CD1c-positive myeloid dendritic cell (primary cell): ENCODE measurements around the gene SFXN5.
A peak's percentile ranks its signal among the peaks of the same experiment; 100 is the strongest.

Experiments
- DNase-seq: peaks from one replicate; pipeline ENCODE4 v3.0.0-alpha.2; 2016; ENCODE audit errors: extremely low spot score

SFXN5 gene

DNA sequence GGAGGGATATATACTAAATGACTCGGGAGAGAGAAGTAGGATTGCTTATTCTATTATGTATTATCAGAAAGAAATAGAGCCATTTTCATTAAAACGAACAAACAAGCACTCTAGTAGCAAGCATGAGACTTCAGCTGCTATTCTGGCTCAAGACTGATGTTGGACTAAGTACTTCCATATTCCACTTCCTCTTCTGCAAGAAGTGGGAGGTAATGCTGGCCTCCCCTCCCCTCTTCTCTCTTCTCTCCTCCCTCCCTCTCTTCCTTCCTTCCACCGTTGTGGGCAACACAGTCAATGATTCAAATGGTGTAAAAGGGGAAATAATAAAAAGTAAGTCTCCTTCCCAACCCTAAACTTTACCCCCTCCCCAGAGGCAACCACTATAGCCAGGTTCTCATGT lies 91.6 kb downstream of the SFXN5 start:
- peak; percentile 64 for DNase-seq

DNA sequence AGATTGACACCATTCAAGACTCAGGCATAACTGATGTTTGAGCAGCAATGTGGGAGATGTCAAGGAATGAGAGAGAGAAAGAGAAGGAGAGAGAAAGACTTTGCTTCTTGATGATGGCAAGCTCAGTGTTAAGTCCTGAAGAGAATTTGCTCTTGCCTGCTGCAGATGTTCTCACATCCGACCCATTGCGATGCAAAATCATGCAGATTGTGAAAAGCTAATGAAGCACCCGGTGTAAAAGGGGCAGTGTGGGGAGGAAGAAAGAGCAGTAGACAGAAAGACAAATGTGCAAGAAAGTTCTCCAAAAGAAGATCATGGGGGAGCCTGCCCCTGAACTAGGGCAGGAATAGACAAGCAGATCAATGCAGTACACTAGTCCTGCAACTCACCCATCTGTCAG lies 96.5 kb downstream of the SFXN5 start:
- no peak for DNase-seq

DNA sequence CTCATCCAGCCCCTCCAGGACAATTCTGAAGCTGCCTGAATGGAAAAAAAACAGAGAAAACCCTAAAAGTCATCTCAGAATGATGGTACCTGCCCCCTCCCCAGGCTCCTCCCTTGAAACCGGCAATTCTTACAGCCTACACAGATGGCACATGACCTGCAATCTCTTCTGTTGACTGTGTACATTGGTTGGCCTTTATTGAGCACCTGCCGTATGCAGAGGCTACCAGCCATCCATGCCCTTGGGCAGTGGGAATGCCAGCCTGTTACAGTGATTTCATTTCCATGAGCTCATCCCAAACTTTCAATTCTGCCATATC lies 97.1 kb downstream of the SFXN5 start:
- DNase-seq = no peak

DNA sequence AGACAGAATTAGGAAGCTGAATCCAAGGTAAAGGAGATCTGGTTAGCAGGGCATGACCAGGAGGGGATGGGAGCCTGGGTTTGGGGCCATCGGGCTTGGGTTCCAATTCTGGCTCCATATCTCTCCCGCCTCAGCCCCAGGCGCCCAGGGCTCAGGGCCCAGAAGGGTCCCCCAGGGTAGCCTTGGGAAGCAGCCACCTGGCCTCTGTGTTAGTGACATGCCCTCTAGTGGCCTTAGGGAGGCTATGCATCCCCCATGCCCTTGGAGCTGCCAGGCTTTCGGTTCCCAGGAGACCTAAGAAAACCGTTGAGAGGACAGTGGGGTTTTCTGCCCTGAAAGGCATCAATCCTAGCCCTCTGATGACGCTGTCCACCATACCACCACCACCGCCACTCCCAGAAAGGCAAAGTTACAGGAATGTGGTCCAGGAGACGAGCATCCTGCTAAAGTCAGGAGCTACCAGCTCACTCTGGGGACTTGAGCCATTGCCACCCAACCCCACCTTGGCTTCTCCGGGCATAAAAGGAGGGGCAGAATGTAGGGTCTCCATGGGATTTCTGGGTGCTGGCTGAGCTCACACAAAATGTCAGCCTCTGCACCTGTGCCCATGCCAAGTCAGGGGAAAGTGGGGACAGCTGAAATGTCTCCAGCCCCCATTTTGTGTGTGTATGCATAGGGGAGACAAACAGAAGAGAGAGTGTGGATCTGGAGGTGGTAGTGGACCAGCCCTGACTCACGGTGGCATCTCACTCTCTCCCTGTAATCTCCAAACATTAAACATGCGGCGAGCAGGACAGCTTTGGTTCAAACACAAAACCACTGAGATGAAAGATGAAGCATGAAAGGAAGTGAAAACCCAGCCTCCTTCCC lies 97.7 kb downstream of the SFXN5 start:
- DNase-seq = peak; percentile 57

DNA sequence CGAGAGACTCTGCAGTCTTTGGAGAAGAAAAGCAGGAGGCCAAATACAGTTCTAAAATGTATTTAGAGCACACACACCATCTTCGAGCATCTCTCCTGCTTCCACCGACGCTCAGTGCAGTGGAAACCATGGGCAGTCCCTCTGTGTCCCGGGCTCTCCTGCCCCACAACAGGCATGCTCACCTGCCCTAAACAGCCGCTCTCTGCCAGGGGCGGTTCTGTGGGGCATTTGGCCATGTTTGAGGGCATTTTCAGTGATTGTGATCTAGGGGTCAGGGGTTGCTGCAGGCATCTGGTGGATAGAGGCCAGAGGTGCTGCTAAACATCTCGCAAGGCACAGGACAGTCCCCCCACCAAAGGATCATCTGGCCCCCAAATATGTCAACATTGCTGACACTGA lies 98.4 kb downstream of the SFXN5 start:
- DNase-seq = no peak

DNA sequence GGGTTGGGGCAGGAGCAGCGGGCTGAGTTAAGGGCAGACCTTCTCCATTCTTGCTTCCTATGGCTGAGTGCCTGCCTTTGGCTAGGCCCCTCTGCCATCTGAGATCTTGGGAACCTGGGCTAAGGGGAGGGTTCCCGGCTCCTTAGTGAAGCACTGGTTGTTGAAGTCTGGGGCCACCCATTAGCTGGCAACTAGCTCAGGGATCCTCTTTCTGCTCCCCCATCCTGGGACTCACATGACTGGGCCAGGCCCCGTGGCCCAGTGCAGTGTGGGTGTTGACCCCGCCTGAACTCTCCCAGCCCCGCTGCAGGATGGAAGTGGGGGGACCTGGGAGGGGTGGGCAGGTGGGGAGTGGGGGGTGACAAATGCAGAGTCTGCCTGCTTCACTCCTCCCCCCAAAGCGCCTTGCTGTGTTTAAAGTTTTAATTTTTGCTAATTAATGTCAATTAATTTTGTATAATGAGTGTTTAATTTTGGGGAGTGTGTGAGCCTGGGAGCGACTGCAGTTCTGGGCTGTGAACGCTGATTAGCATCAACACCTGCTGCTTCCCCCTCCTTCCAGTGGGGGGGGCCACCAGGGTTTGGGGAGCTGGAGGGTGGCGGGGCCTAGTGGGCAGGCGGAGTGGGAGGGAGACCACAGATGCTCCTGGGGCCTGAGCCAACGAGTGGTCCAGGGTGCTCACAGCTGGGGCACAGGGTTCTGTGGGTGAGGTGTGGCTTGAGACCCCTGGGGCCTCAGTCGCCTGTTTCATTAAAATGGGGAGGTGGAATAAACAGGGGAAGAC lies 99.0 kb downstream of the SFXN5 start:
- DNase-seq = peak; percentile 3

DNA sequence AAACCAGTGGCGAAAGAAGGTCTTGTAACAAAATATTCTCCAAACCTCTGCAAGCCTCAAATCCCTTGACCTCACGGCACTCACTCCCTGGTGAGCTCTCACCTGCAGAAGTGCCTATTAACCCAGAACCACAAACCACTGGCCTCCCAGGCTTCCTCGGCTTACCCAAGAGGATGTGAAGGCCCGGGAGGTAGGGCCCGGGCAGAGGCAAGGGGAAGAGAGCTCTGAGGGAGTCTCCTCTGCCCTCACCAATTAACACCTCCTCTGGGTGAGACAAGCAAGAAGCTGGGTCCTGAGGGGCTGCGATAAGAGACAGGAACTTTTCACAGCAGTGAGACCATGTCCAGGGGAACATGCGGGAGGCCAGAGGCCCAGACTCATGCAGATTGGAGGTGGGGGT lies 100.5 kb downstream of the SFXN5 start:
- no peak for DNase-seq

DNA sequence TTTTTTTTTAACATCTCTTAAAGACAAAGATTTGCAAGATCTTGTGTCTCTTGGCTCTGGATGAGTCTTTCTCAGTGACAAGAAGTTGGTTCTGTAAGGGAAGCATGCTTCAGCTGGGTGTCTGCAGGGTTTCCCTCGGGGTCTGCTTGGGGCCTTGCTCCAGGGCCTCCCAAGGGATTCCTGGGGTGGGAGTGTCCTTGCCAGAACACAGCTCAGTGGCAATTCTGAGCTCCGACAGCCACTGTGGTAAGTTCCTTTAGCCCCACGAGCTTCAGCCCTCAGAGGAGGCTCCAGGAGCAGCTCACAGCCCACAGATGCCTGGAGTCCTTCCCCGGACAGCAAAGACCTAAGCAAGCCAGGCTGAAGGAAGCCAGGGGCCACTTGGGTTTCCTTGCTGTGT lies 101.8 kb downstream of the SFXN5 start:
- DNase-seq = no peak

DNA sequence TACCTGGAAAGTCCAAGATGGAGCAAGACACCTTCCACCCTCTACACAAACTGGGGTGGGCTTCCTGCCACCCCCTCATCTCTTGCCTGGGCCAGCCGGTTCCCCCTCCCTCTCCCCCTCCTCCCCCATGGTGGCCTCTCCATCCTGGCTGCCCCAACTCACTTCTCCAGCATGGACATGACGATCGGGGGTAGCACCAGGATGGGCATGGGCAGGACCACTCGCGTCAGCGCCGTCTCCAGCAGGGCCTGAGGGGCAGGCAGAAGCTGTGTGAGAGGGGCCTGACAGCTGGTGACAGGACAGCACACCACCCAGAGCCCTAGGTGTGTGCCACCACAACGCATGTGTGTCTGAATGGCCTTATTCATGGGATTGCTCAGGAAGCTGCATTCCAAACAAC lies 103.2 kb downstream of the SFXN5 start:
- no peak for DNase-seq

DNA sequence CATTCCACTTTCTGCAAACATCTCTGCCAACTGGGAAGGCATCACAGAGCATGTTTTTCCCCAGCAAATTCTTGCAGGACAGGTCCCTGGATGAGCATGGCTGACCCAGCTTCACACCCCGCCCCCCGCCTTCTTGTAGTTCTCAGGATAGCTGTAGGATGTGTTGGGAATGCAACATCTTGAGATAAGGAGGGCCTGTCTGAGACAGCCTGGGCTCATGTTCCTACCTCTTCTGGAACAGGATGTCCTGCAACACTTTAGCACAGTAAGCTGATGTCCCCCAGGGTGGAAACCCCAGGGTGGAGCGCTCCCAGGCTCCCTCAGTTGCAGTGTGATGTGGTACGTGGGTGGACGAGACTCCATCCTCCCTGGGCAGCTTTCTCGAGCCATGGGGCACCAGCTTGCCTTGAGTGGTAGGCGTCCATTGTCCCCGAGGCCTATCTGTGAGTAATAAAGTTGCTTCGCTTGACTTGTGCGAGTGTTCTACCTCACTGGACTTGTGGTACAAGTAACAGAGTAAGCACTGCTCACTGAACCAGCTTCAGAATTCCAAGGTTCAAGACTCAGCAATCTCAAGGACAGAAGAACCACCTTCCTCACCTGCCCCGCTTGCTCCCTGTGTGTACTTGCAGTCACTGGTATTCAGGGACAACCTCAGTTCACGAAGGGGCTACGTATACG lies 105.6 kb downstream of the SFXN5 start:
- DNase-seq = no peak

DNA sequence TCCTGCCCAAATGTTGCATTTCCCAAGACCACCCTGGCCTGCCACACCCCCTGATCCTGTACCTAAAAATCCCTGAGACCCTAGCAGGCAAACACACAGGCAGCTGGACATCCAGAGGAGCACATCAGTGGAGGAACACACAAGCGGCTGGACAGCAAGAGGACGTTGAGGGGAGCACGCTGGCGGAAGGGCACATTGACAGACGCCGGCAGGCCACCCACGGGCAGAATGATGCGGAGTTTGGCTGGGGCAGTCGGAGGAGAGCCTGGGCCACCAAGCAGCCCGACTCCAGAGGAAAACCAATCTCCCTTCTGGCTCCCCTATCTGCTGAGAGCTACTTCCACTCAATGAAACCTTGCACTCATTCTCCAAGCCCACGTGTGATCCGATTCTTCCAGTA lies 106.5 kb downstream of the SFXN5 start:
- DNase-seq = no peak

DNA sequence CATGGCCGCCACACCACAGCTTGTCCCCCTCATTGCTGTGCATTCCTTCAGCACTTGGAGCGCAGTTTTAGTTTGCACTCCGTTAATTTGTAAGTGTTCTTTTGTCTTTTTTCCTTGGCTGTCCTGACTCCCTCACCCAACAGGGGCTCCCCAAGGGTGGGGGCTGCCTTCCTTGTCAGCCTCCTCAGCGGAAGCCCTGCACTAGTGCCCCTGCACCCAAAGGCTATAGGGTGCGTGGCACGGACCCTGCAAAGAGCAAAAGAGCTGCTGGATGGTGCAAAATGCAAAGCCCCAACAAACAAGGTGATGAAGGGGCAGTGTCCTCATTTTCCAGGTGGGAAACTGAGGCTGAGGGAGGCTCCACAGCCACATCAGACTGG lies 107.4 kb downstream of the SFXN5 start:
- no peak for DNase-seq

DNA sequence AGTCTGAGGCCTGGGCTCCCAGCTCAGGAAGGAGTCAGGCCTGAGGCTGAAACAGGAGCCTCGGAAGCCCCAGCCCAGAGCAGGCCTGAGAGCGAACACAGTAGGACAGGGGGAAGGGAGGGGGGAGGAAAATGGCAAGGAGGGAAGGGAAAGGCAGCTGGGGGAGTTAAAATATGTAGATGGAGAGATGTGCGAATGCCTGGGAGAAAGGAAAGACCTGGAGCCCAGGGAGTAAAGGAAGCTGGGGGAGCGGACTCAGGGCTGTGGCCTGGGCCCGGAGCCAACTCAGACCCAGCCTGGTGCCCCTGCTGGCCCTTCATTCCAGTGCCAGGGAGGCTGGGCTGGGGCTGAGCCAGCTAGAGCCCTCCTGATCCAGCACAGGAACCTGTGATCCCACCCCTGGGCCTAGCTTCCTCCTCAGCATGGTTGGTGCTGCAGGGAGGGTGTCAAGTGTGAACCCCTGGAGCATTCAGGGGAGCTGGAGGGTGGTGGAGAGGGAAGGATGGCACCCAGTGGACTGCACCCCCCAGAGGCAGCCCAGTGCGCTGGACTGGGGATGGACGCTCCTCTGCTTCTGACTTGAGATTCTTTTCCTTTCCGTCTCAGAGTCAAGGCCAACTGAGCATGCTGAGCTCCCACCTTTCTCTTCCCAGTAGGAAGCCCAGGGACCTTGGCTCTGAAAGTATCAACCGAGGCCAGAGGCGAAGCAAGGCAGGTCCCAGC lies 107.9 kb downstream of the SFXN5 start:
- no peak for DNase-seq

DNA sequence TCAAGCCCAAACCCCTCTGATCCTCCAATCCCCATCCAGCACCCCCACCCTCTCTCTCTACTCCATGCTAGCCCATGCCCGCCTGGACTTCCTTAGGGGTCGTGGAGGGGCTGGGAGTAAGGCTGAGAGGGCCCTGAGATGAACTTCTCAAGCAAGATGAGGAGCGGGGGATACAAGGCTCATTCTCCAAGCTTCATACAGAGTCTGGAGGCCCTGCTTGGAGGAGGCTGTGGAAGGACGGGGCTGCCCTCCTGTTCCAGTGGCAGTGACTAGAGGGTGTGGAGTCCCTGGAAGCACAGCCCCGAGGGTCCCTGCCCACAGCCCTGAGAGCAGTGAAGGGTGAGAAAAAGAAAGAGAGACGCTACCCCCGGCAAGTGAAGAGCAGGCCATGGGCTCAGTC lies 108.6 kb downstream of the SFXN5 start:
- no peak for DNase-seq

DNA sequence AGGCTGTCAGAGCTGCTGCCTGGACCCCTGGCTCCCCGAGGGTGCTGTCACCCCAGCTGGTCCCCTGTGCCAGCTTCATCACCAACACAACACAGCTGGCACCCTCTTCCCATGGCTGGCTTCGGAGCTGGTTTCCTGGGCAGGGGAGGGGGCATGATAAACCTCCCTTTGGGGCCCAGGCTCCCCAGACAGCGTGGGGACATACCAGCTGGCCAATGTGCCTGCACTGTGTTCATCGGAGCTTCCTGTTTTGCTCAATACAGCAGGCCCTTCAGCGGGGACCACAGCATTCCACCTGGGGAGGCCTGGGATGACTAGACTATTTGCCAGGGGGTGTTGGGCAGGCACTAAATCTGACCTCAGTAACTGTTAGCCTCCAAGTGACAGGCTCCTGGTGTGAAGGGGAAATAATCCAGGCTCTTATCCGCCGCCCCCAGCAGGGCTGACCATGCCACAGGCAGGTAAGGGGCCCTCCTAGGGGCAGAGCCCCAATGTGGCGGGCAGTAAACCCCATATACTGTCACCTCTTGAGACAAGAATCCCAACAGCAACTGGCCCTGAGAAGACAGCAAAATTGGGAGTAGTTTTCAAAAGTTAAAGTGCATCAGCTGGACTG lies 109.6 kb downstream of the SFXN5 start:
- DNase-seq = no peak

DNA sequence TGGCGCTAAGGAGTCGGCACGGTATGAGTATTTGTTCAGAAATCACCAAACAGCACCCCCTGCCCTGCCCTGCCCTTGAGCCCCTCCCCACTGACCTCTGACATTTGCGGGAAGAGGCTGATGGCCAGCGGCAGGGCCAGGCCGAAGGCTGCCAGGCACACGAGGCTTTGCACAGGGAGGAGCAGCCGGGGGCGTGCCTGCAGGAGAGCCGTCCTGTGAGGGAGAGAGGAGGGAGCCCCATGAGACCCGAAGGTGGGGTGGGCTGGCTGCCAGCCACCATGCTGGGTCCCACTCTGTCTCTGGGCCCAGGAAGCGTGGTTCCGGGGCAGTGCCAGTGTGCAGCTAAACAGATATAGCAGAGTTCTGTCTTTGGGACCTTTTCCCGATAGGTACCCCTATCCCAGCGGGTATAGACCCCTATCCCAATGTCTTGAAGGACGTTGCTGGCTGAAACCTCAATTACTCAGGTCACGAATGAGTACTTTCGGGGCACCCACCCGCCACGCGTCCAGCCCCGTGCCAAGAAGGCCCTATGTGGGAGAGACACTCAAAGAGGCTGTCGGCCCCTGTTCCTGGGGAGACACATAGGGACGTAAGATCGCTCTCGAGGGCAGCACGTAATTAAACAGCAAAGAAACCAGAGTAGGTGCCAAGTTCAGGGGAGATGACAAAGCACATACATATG lies 110.3 kb downstream of the SFXN5 start:
- DNase-seq = no peak

DNA sequence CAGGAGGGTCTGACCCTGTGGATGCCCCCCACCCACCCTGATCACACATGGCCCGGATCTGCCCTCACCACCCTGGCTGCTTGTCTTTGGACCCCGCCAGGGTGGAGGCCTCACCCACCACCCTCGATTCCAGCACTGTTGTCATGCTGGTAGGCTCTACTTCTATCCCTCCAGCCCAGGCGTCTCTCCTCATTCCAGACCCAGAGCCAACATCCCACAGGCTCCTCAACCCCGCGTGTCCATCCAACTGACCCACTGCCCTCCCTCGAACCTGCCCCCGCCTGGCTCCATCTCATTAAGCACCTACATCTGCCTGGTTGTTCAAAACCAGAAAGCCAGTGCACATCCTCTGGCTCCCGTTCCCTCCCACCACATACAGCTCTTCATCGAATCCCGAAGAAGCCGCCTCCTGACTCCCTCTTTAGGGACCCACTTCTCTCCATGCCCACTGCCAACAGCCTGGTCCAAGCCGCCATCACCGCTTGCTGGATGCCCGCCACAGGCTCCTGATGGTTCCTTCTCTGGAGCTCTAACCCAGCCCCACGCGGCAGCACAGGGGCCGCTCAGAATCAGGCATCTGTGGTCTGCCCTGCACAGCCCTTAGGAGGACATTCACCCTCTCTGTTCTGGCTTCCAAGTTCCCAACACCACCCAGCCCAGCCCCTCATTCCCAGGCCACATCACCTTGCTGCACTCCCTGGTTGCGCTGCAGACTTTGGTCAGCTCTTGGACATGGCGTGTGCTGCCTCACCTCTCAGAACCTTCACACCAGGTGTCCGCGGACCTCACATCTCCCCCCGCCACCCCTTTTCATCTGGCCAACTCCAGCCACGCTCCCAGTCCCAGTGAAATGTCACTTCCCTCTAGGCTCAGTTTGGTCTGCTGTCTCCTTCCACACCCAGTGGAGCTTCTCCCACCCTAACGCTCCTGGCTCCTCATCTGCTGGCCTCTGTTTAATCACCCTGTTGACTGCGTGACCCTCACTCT lies 111.2 kb downstream of the SFXN5 start:
- no peak for DNase-seq

DNA sequence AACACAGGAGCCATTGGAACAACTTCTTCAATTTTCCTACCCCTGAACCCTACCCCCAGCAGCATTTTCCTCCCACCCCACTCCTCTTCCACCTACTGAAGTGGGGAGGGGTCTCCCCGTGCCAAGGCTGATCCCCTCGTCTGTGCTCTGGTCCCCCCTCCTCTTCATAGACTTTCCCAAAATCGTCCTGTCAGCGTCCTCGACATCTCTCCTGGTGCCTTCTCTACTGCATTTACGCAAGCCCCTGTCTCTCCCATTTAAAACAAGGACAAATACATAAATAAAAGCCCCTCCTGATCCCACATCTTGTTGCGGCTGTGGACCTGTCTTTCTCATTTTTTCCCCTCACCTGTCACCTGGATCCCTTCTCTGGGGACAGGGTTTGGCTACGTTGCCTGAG lies 112.0 kb downstream of the SFXN5 start:
- DNase-seq = no peak

DNA sequence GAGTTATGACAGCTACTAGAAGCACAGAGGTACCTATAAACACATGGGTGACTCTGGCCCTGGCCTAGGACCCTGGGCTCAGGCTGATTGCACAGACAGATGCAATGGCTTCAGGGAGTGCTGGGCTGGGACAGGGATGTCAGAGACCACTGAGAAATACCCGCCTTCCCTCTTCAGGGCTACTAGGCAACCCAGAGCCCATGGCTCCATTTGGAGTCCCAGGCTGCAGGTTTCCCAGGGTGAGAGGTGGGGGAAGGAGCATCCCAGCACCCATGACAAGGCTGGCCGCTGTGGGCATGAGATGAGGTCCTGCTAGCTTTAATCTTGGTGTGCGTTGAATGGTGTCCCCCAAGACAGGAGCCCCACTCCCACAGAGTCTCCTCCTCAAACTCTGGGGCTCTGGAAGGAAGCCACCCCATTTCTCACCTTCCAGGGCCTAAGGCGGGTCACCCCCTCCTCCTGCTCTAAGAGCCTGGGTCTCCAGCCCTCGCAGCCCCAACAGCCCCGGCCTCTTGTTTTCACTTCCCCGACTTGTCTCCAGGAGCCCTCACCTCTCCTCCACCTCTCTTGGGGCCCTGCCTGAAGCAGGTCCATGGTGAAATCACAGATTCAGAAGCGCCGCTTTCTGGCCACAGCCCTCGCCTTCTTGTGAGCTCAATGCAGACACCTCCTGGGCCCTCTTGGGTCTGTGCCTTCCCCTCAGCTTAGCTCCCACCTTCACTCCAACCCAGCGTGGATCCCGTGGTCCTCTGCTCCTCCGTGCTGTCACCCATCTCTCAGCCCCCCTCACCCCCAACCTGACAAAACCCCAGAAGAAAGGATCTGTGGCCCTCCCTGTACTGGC lies 112.7 kb downstream of the SFXN5 start:
- no peak for DNase-seq
